BLaER1 treated with 17β-estradiol and CSF1 and Interleukin-3, amounts not matched to agents 10 nM and 100 nM (cell line): ENCODE measurements around the gene NRXN2.

Source experiments
- H3K27ac ChIP-seq, 11 experiments: shearing (Covaris generic); formaldehyde crosslinking; 2 replicates each; pipeline ENCODE4 v1.8.1; 2022
- H3K27me3 ChIP-seq, 11 experiments: shearing (Covaris generic); formaldehyde crosslinking; 2 replicates each; pipeline ENCODE4 v1.8.1; 2022
- H3K36me3 ChIP-seq, 11 experiments: shearing (Covaris generic); formaldehyde crosslinking; 2 replicates each; pipeline ENCODE4 v1.8.1; 2022
- H3K4me1 ChIP-seq, 10 experiments: shearing (Covaris generic); formaldehyde crosslinking; 2 replicates each; pipeline ENCODE4 v1.8.1; 2022
- H3K4me2 ChIP-seq, 11 experiments: shearing (Covaris generic); formaldehyde crosslinking; 2 replicates each; pipeline ENCODE4 v1.8.1; 2022
- H3K4me3 ChIP-seq, 10 experiments: shearing (Covaris generic); formaldehyde crosslinking; 2 replicates each; pipeline ENCODE4 v1.8.1; 2022
- H3K9ac ChIP-seq, 11 experiments: shearing (Covaris generic); formaldehyde crosslinking; 2 replicates each; pipeline ENCODE4 v1.8.1; 2022
- H3K9me3 ChIP-seq, 11 experiments: shearing (Covaris generic); formaldehyde crosslinking; replicated peaks in 1 of 11; 2 replicates each; pipeline ENCODE4 v1.8.1; 2022
- H4K20me1 ChIP-seq, 11 experiments: shearing (Covaris generic); formaldehyde crosslinking; 2 replicates each; pipeline ENCODE4 v1.8.1; 2022
- Cebpa-rat ChIP-seq, 11 experiments: shearing (Covaris generic); IDR thresholded peaks; 2 replicates each; pipeline ENCODE4 v1.8.1; 2022

Gene NRXN2

DNA sequence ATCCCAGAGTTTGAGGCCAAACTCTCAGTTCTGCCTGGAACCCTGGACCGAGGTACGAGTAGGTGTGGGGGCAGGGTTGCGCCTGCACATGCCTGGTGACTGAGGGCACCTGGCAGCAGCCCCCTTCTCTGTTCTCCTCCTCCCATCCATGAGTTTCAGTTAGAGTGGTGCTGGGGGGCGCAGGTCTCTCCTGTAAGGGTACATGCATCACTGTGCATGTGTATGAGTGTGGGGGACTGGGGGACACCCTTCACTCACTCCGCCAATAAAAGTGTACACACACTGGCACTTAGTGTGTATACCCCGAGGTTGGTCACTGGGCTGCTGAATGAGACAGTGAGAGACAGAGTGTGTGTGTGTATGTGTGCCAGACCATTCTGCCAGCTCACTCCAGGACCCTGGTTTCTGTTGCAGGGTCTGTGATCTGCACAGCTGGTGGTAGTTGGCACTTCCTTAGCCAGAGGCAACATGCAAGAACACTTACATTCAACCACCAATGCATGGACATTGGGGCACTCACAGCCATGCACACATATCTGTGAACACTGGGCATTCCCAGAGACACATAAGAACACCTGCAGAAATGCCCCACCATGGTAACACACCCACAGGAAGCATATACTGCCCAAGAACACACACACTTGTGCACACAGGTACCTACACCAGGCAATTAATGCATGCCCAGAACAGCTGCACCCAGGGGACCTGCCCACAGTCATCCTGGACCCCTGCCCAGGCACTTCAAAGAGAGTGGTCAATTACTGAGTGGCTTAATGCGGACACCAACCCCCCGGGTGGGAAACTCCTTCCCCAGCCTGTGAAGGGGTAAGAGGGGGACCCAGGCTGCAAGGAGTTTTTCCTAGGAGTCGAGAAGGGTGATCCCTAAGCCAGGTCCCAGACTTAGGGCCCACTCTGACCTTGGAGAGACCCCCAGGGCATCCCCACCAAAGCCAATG, 1.2 kb upstream of the NRXN2 start:
- TF ChIP-seq Cebpa-rat (IDR thresholded peaks at IDR 0.05) = no peak
- H3K4me3 ChIP-seq = peak overlapping the region; percentile 68 to 88 (median 76); a peak in 15 of 20 replicates
- H3K27me3 ChIP-seq = peaks cover 21 to 31% (median 28%) of the 10 kb centered on the region in 11 experiments
- no peaks in the 10 kb centered on the region for H3K9me3 ChIP-seq
- peaks cover 0 to 47% (median 23%) of the 10 kb centered on the region in 11 experiments; a peak in 13 of 22 replicates for H4K20me1 ChIP-seq
- peaks cover 6 to 33% (median 22%) of the 10 kb centered on the region in 11 experiments for H3K36me3 ChIP-seq
- H3K9ac ChIP-seq = peak overlapping the region in 10 of 11 experiments; percentile 81 to 92 (median 88); a peak in 19 of 22 replicates
- H3K4me1 ChIP-seq = peaks cover 10 to 46% (median 33%) of the 10 kb centered on the region in 10 experiments
- peak overlapping the region in 8 of 11 experiments; percentile 77 to 90 (median 87); a peak in 9 of 22 replicates for H3K27ac ChIP-seq
- H3K4me2 ChIP-seq = peak overlapping the region; percentile 91 to 100 (median 96)

DNA sequence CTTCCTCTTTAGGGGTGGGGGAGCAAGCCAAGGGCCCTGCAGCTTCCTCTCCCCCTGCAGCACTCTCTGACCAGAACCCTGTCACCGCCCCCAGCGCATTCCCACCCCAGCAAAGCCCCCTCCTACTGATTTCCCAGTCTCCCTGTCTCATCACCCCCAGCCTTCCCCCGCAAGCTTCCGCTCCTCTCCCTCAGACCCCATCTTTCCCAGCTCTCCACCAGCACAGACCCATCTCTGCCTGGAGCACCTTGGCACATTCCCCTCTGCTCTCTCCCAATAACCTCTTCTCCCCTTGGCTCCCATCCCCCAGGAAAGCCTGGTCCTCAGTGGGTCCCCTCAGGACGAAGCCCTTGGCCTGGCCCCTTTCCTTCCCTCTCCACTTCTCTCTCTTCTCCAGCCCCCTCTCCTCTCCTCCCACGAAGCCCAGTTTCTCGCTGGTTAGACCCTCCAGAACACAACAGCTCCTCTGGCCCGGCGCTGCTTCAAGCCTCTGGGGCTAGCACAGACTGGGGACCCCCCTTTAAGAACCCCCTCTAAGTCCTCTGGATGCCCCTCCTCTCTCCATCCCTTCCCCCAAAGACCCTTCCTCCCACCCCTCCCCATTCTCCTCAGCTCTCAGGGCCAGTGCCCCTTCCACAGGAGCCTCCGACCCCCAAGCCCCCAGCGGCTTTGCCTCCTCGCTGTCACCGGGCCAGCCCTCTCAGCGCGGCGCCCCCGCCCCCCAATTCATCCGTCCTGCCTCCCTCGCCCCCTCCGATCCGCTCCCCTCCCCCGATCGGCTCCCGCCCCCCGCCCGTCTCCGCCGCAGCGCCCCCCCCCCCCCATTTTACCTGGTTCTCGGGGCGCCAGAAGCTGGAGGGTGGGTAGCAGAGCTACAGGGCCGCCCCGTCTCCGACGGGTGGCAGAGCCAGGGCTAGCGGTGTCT, 594 bp downstream of the NRXN2 start:
- H3K36me3 ChIP-seq = peaks cover 0 to 15% (median 5%) of the 10 kb centered on the region in 11 experiments; a peak in 12 of 22 replicates
- no peak for TF ChIP-seq Cebpa-rat (IDR thresholded peaks at IDR 0.05)
- H3K27me3 ChIP-seq = peaks cover 21 to 31% (median 28%) of the 10 kb centered on the region in 11 experiments
- no peak overlapping the region for H3K27ac ChIP-seq
- no peak overlapping the region for H3K4me3 ChIP-seq
- H3K9ac ChIP-seq = no peak overlapping the region
- H4K20me1 ChIP-seq = peaks cover 0 to 37% (median 23%) of the 10 kb centered on the region in 11 experiments; a peak in 13 of 22 replicates
- H3K4me1 ChIP-seq = peaks cover 10 to 54% (median 36%) of the 10 kb centered on the region in 10 experiments
- H3K9me3 ChIP-seq = no peaks in the 10 kb centered on the region
- peak overlapping the region in 2 of 11 experiments; percentile 6 to 12; a peak in 2 of 22 replicates for H3K4me2 ChIP-seq

DNA sequence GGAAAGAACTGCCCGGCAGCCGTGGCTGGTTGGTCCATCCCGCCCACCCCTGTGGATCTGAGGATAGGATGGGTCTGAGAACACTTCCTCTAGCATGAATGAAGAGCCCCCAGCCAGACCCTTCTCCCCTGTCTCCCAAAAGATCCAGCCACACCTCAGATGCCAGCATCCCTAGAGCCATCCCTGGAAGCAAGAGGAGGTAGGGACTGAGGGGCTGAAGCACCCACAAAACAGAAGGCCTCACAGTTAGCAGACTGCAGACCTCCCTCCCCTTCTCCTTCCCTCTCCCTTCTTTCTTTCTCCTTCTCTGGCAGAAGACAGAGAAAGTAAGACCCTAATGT, 1.7 kb downstream of the NRXN2 start:
- Histone ChIP-seq H3K9ac (no peak overlapping the region), H3K36me3 (peaks cover 0 to 4% (median 0%) of the 10 kb centered on the region in 11 experiments; a peak in 3 of 22 replicates), H4K20me1 (peaks cover 0 to 36% (median 22%) of the 10 kb centered on the region in 11 experiments; a peak in 13 of 22 replicates), H3K27me3 (peaks cover 23 to 34% (median 28%) of the 10 kb centered on the region in 11 experiments), H3K4me2 (no peak overlapping the region), H3K4me1 (peaks cover 16 to 57% (median 43%) of the 10 kb centered on the region in 10 experiments), H3K4me3 (no peak overlapping the region), H3K9me3 (no peaks in the 10 kb centered on the region), H3K27ac (no peak overlapping the region)
- no peak for TF ChIP-seq Cebpa-rat (IDR thresholded peaks at IDR 0.05)

DNA sequence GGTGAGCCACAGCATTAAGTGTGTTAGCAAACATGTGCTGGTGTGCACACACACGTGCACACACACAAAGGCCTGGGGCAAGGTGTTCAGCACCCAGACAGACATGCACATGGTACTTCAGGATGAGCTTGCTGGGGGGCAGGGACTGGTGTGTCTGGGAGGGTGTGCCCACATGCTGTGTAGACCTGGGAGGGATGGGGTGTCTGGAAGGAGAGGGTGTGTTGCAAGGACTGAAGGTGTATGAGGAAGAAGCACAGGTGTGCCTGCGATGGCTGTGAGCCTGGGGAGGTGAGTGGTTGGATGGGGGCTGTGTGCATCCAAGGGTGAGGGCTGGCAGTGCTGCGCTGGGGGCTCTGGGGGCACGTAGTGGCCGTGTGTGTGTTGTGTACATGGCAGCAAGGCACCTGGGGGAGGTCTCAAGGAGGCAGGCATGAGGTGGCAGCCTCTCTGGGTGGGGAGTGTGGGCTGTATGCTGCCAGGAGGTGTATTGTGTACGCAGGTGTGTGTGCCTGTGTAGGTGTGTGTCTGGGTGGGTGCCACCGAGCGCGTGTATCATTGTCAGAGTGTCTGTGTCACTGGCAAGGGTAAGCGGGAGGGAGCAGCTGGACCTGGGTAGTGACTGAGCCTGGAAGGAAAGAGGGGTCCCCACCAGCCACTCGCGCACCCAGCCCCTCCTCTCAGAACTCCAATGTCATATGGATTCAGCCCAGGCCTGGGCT, 2.2 kb downstream of the NRXN2 start:
- H3K27ac ChIP-seq = no peak overlapping the region
- H4K20me1 ChIP-seq = peaks cover 0 to 32% (median 18%) of the 10 kb centered on the region in 11 experiments; a peak in 13 of 22 replicates
- peaks cover 24 to 36% (median 29%) of the 10 kb centered on the region in 11 experiments for H3K27me3 ChIP-seq
- no peaks in the 10 kb centered on the region for H3K9me3 ChIP-seq
- no peak for TF ChIP-seq Cebpa-rat (IDR thresholded peaks at IDR 0.05)
- H3K4me3 ChIP-seq = no peak overlapping the region
- no peak overlapping the region for H3K4me2 ChIP-seq
- peaks cover 18 to 57% (median 43%) of the 10 kb centered on the region in 10 experiments for H3K4me1 ChIP-seq
- H3K36me3 ChIP-seq = no peaks in the 10 kb centered on the region
- H3K9ac ChIP-seq = no peak overlapping the region

DNA sequence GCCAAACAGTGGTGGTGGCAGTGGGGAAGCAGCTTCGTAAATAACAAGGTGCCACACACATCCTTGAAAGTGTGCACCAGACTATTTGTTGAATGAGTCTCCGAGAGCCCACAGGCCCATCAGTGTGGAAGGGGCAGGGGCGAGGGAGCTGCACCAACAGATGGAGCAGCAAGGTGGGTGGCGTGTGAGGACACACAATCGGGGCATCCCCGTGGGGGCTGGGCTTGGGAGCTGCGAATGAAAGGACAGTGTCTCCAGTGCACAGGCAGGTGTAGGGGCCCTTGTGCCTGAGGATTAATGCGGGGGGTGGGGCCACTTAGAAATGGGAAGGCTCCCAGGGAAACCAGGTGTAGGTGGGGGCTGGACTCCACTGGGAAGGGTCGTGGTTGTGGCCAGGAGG, 2.8 kb downstream of the NRXN2 start:
- H4K20me1 ChIP-seq = peaks cover 0 to 25% (median 14%) of the 10 kb centered on the region in 11 experiments; a peak in 13 of 22 replicates
- H3K4me1 ChIP-seq = peaks cover 15 to 57% (median 44%) of the 10 kb centered on the region in 10 experiments
- no peaks in the 10 kb centered on the region for H3K36me3 ChIP-seq
- H3K4me2 ChIP-seq = no peak overlapping the region
- H3K27ac ChIP-seq = no peak overlapping the region
- H3K27me3 ChIP-seq = peaks cover 28 to 42% (median 35%) of the 10 kb centered on the region in 11 experiments
- TF ChIP-seq Cebpa-rat (IDR thresholded peaks at IDR 0.05) = no peak
- H3K9ac ChIP-seq = no peak overlapping the region
- H3K9me3 ChIP-seq = no peaks in the 10 kb centered on the region
- H3K4me3 ChIP-seq = no peak overlapping the region

DNA sequence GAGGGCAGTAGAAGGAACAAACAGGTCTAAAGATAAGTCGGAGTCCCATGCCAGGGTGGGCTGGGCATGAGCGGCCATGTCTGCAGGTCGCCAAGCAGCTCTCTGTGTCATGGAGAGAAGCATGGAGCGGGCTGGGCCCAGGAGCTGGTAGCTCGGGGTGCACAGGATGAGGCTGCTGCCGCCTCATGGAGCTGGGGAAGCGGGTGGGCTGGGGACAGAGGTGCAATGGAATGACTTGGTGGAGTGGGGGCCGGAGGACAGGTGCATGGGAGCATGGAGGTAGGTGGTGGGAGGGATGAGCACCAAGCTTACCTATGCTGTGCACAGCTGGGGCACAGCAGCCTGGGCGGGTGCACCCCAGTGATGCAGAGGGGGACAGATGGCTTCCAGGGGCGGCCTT, 3.6 kb downstream of the NRXN2 start:
- H3K36me3 ChIP-seq = no peaks in the 10 kb centered on the region
- TF ChIP-seq Cebpa-rat (IDR thresholded peaks at IDR 0.05) = no peak
- peaks cover 0 to 23% (median 8%) of the 10 kb centered on the region in 11 experiments; a peak in 12 of 22 replicates for H4K20me1 ChIP-seq
- no peak overlapping the region for H3K4me2 ChIP-seq
- H3K27me3 ChIP-seq = peaks cover 36 to 50% (median 42%) of the 10 kb centered on the region in 11 experiments
- H3K27ac ChIP-seq = no peak overlapping the region
- H3K4me1 ChIP-seq = peaks cover 14 to 55% (median 42%) of the 10 kb centered on the region in 10 experiments
- no peak overlapping the region for H3K4me3 ChIP-seq
- H3K9ac ChIP-seq = no peak overlapping the region
- H3K9me3 ChIP-seq = no peaks in the 10 kb centered on the region

DNA sequence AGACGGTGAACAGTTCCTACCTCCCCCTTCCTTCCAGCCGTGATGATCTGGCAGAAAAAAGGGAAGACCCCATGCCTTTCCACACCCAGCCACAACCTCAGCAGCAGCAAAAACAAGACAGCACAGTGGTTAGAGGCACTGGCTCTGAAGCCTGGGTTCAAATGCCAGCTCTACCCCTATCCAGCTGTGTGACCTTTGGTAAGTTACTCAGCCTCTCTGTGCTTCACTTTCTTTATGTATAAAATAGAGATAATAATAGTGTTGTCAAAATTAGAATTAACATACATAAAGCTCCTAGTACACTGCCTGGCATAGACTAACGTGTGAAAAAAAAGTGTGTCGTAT, 4.2 kb downstream of the NRXN2 start:
- Histone ChIP-seq H3K27me3 (peaks cover 42 to 56% (median 49%) of the 10 kb centered on the region in 11 experiments), H3K4me3 (no peak overlapping the region), H3K9me3 (no peaks in the 10 kb centered on the region), H3K36me3 (no peaks in the 10 kb centered on the region), H3K27ac (no peak overlapping the region), H3K4me2 (no peak overlapping the region), H3K4me1 (peaks cover 11 to 51% (median 35%) of the 10 kb centered on the region in 10 experiments), H3K9ac (no peak overlapping the region), H4K20me1 (peaks cover 0 to 23% (median 6%) of the 10 kb centered on the region in 11 experiments; a peak in 8 of 22 replicates)
- no peak for TF ChIP-seq Cebpa-rat (IDR thresholded peaks at IDR 0.05)
